Esophagus squamous epithelium (tissue), 5 donors: ENCODE data around the gene STAP2. TPM values are rescaled to one million over a fixed set of nuclear protein-coding genes. Genes with fewer than 3 reads are reported as not detected.
"Not testable (repeated sequence)": the region's sequence is repeated elsewhere in the genome, so short reads cannot be mapped to it uniquely, and the experiment has no call there.

ENCODE experiments used
- DNase-seq: peaks from one replicate; lab custom pipeline; 2025; lab: John Stamatoyannopoulos, UW
- H3K27ac ChIP-seq, 4 donors: fragments of 200-600 bp; sonication (generic); one replicate each; pipeline ENCODE4 v1.5.1; 2016 to 2019; ENCODE audit warnings: mild to moderate bottlenecking in 1 of 4
- H3K27me3 ChIP-seq, 4 donors: fragments of 200-600 bp; sonication (generic); 1 replicate in 3 of 4; 2 replicates in 1 of 4; pipeline versions ENCODE4 v1.5.1 to v1.6.0; 2017 to 2021; ENCODE audit warnings: antibody characterized with exemption in 1 of 4
- H3K36me3 ChIP-seq, 3 donors: fragments of 200-600 bp; sonication (generic); one replicate each; pipeline ENCODE4 v1.5.1; 2016 to 2019
- H3K4me1 ChIP-seq, 3 donors: fragments of 200-600 bp; sonication (generic); one replicate each; pipeline ENCODE4 v1.5.1; 2017 to 2019
- H3K4me3 ChIP-seq, 4 donors: fragments of 200-600 bp; sonication (generic); 1 replicate in 3 of 4; 2 replicates in 1 of 4; pipeline ENCODE4 v1.5.1; 2016 to 2019; ENCODE audit warnings: mild to moderate bottlenecking in 2 of 4, moderate library complexity in 1 of 4
- H3K9me3 ChIP-seq, 3 donors: fragments of 200-600 bp; sonication (generic); one replicate each; pipeline ENCODE4 v1.5.1; 2016 to 2019
- CTCF ChIP-seq, 6 experiments: fragments of 450-650 bp in 4 of 6; fragments of 200-600 bp in 2 of 6; sonication (generic) in 2 of 6; IDR thresholded peaks; one replicate each; pipeline ENCODE4 v1.5.1; 2016 to 2019; ENCODE audit warnings: antibody characterized with exemption in 6 of 6, mild to moderate bottlenecking in 4 of 6, moderate library complexity in 4 of 6
- POLR2A ChIP-seq, 4 donors: fragments of 450-650 bp; IDR thresholded peaks; one replicate each; pipeline ENCODE4 v1.6.1; 2017; ENCODE audit warnings: antibody characterized with exemption in 4 of 4, mild to moderate bottlenecking in 4 of 4, moderate library complexity in 3 of 4
- WGBS, 2 donors: methylation state at CpG; one replicate each; pipeline ENCODE4 v1.1.5; 2018; 5-methylcytosine and 5-hydroxymethylcytosine counted together
- intact Hi-C: fragments of 100-400 bp; cut with DNase I; formaldehyde crosslinking; loops from one replicate; pipeline ENCODE4 v1.15.0; 2022
- total RNA-seq, 4 donors: library from RNA; depleted of rRNA; stranded (reverse); fragments of >200 nt; gene quantifications; one replicate each; pipeline ENCODE4 v1.1.0, GENCODE V29; 2016
- donor health status: DM: yes; HTN: yes; CAD: no.

Gene STAP2
- total RNA-seq, 4 donors from 2014 or later = 61.4 to 131 (median 82.5) TPM

GRCh38 chr19:4334929-4335570 is 3.6 kb downstream of the STAP2 start:
- TF ChIP-seq POLR2A (IDR thresholded peaks at IDR 0.05) = no peak
- no peak for TF ChIP-seq CTCF (IDR thresholded peaks at IDR 0.05)
- 90 to 91% methylated on average over 7 of the region's 7 CpGs for WGBS, 2 donors

GRCh38 chr19:4329858-4330257 is 8.8 kb downstream of the STAP2 start:
- H3K9me3 ChIP-seq = no peaks in the 10 kb centered on the region
- intact Hi-C loops = no loop called here
- TF ChIP-seq POLR2A (IDR thresholded peaks at IDR 0.05) = no peak
- TF ChIP-seq CTCF (IDR thresholded peaks at IDR 0.05) = no peak
- peaks cover 11 to 28% (median 15%) of the 10 kb centered on the region in 3 donors for H3K4me1 ChIP-seq
- peaks cover 0 to 73% (median 0%) of the 10 kb centered on the region in 3 donors for H3K36me3 ChIP-seq
- no peak overlapping the region for H3K4me3 ChIP-seq
- 95 to 100% methylated on average over 3 to 8 of the region's 19 CpGs for WGBS, 2 donors
- peaks cover 0 to 30% (median 0%) of the 10 kb centered on the region in 4 donors for H3K27me3 ChIP-seq
- H3K27ac ChIP-seq = no peak overlapping the region
- no peak for DNase-seq

More at GRCh38 chr19:4334929-4335570, 3.6 kb downstream of the STAP2 start:
- peaks cover 0 to 35% (median 0%) of the 10 kb centered on the region in 3 donors for H3K36me3 ChIP-seq
- no peaks in the 10 kb centered on the region for H3K27me3 ChIP-seq
- intact Hi-C loops = no loop called here
- no peaks in the 10 kb centered on the region for H3K9me3 ChIP-seq
- H3K27ac ChIP-seq = no peak overlapping the region
- no peak overlapping the region for H3K4me3 ChIP-seq
- peaks cover 0 to 23% (median 6%) of the 10 kb centered on the region in 3 donors for H3K4me1 ChIP-seq
- no peak for DNase-seq

GRCh38 chr19:4328991-4329681 is 9.5 kb downstream of the STAP2 start:
- Histone ChIP-seq H3K4me3 (peak overlapping the region; percentile 11 to 64 (median 36)), H3K27me3 (peaks cover 0 to 30% (median 0%) of the 10 kb centered on the region in 4 donors), H3K36me3 (peaks cover 0 to 80% (median 0%) of the 10 kb centered on the region in 3 donors), H3K27ac (peak overlapping the region in 1 of 4 donors; percentile 27), H3K4me1 (peaks cover 11 to 28% (median 15%) of the 10 kb centered on the region in 3 donors)
- 56 to 75% methylated on average over 20 of the region's 35 CpGs for WGBS, 2 donors
- DNase-seq, intact Hi-C loops, H3K9me3 ChIP-seq: not testable (repeated sequence)

GRCh38 chr19:4328243-4328990 is 10.2 kb downstream of the STAP2 start:
- H3K4me1 ChIP-seq = peaks cover 11 to 28% (median 15%) of the 10 kb centered on the region in 3 donors
- peak overlapping the region; percentile 20 to 64 (median 40) for H3K4me3 ChIP-seq
- no peaks in the 10 kb centered on the region for H3K9me3 ChIP-seq
- peaks cover 0 to 78% (median 0%) of the 10 kb centered on the region in 3 donors for H3K36me3 ChIP-seq
- intact Hi-C loops = no loop called here
- H3K27ac ChIP-seq = peak overlapping the region in 3 of 4 donors; percentile 34 to 59 (median 38)
- DNase-seq = peak; percentile 97
- WGBS, 2 donors = 9 to 24% methylated on average over 18 to 30 of the region's 49 CpGs
- H3K27me3 ChIP-seq = peaks cover 0 to 30% (median 0%) of the 10 kb centered on the region in 4 donors
- peak in 1 of 4 donors; percentile 15 for TF ChIP-seq POLR2A (IDR thresholded peaks at IDR 0.05)
- no peak for TF ChIP-seq CTCF (IDR thresholded peaks at IDR 0.05)

- TF ChIP-seq POLR2A (IDR thresholded peaks at IDR 0.05) = no peak
- TF ChIP-seq CTCF (IDR thresholded peaks at IDR 0.05) = no peak
- Histone ChIP-seq H3K27ac (peak overlapping the region in 3 of 4 donors; percentile 34 to 59 (median 38)), H3K9me3 (no peaks in the 10 kb centered on the region), H3K4me3 (peak overlapping the region; percentile 20 to 64 (median 36)), H3K27me3 (peaks cover 0 to 30% (median 0%) of the 10 kb centered on the region in 4 donors), H3K36me3 (peaks cover 0 to 72% (median 0%) of the 10 kb centered on the region in 3 donors), H3K4me1 (peaks cover 11 to 28% (median 15%) of the 10 kb centered on the region in 3 donors)
- WGBS, 2 donors = 26 to 47% methylated on average over 7 of the region's 13 CpGs
- intact Hi-C loops = no loop called here
- no peak for DNase-seq
Observed at GRCh38 chr19:4327877-4328242, 10.8 kb downstream of the STAP2 start.
